Breast epithelium (tissue), 3 donors: Measurements from ENCODE around the gene LEKR1.

Source experiments
- POLR2A ChIP-seq: fragments of 450-650 bp; IDR thresholded peaks from one replicate; pipeline ENCODE4 v1.6.1; 2016; ENCODE audit warnings: antibody characterized with exemption, mild to moderate bottlenecking, moderate library complexity
- POLR2AphosphoS5 ChIP-seq, 3 donors: sonication (generic); formaldehyde crosslinking; IDR thresholded peaks; one replicate each; pipeline ENCODE4 v1.6.1; 2017; ENCODE audit warnings: antibody characterized with exemption in 3 of 3
- TF ChIP-seq, protein P1 (sequence below), 3 donors: fragments of 450-650 bp; IDR thresholded peaks; one replicate each; pipeline ENCODE4 v1.5.1; 2016 to 2017; ENCODE audit warnings: antibody characterized with exemption in 3 of 3, mild to moderate bottlenecking in 3 of 3, moderate library complexity in 3 of 3

DNA sequence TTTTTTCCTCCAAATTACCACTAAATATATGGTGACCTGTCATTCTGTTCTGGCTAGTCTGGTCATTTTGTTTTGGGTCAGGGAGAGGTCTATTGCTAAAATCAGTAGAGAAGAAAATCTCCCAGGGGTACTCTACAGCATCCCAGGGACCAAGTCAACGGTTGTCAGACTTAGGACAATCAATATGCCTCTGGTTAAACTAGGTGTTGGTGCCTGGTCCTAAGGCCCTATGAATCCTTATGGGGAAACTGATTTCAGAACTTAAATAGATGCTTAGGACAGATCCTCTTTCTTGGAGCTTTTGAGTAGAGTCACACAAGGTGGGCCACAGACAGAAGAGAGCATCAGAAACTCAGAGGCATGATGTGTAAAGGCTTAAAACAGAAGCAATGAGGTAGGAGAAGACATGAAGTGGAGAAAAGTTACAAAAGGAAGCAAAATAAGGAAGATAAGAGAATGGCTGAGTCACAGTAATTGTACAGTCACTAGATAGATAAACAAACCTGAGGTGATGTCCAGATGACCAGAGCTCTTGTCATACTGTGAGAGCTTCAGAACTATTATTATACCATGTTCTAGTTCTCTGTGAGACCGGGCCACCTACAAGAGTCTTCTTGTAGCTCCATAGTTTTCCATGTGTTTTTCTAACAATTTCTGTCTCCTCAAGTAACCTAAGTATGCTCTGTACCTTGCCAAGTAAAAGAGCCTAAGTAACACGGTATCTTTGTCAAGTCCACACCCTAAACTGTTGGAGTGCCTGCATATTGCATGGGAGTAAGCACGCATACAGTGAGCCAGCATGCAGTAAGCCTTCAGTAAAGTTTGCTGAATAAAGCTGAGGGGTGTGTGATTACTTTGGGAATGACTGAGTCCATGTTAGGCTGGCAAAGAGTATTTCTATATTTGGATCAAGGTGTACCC lies 44.6 kb upstream of the LEKR1 start:
- TF ChIP-seq POLR2A (no peak), POLR2AphosphoS5 (IDR thresholded peaks at IDR 0.05) (no peak)
- TF ChIP-seq, protein P1, sequence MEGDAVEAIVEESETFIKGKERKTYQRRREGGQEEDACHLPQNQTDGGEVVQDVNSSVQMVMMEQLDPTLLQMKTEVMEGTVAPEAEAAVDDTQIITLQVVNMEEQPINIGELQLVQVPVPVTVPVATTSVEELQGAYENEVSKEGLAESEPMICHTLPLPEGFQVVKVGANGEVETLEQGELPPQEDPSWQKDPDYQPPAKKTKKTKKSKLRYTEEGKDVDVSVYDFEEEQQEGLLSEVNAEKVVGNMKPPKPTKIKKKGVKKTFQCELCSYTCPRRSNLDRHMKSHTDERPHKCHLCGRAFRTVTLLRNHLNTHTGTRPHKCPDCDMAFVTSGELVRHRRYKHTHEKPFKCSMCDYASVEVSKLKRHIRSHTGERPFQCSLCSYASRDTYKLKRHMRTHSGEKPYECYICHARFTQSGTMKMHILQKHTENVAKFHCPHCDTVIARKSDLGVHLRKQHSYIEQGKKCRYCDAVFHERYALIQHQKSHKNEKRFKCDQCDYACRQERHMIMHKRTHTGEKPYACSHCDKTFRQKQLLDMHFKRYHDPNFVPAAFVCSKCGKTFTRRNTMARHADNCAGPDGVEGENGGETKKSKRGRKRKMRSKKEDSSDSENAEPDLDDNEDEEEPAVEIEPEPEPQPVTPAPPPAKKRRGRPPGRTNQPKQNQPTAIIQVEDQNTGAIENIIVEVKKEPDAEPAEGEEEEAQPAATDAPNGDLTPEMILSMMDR (IDR thresholded peaks at IDR 0.05) = no peak
